Eye (tissue), 1 donor: ENCODE measurements around the gene CASP6.
"Not testable (repeated sequence)": the region's sequence is repeated elsewhere in the genome, so short reads cannot be mapped to it uniquely, and the experiment has no call there.

Source experiments
- DNase-seq: peaks from one replicate; pipeline ENCODE4 v3.0.0-alpha.2; 2015

The CASP6 gene

GRCh38 chr4:109718759-109719158, 15.5 kb upstream of the CASP6 start:
- no peak for DNase-seq

- DNase-seq = no peak
Observed at GRCh38 chr4:109713500-109713899, 10.3 kb upstream of the CASP6 start.

- DNase-seq = no peak
Observed at GRCh38 chr4:109708990-109709389, 5.7 kb upstream of the CASP6 start.

DNA sequence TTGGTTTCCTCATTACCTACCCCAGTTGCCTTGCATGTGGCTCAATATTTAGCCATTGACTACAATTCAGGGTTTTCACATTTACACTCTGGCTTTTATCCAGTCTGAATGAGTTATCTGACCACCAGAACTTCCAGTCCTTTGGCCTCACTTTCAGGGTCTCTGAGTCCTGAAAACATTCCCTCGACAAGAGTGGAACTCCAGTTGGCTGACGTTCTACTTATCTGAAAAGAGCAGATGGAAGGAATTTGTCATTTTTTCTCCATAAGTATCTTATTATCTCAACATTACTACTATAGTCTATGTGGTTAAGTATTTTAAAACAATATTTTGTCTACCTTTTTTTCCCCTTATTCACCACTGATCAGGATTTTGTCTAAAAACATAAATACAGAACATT, 5.2 kb upstream of the CASP6 start:
- no peak for DNase-seq

DNA sequence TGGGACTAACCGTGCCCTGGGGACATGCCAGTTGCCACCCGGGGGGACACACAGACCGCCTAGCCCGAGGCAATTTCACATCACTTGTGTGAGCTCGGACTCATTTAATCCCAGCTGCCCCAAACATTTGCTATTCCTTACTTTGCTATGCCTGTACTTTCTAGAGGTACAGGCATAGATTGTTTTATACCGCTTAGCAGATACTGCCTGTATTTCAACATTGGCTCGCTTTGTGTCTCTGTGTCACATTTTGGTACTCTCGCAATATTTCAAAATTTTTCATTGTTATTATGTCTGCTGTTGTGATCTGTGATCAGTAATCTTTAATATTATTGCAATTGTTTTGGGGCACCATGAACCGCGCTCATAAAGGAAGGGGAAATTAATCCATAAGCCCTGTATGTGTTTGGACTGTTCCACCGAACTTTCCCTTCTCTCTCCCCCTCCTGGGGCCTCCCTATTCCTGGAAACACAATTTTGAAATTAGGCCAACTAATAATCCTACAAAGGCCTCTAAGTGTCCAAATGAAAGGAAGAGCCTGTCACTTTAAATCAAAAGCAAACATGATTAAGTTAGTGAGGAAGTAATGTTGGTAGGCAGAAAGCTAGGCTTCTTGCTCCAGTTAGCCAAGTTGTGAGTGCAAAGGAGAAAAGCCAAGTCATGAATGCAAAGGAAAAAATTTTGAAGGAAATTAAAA, 568 bp upstream of the CASP6 start:
- peak; percentile 90 for DNase-seq

DNA sequence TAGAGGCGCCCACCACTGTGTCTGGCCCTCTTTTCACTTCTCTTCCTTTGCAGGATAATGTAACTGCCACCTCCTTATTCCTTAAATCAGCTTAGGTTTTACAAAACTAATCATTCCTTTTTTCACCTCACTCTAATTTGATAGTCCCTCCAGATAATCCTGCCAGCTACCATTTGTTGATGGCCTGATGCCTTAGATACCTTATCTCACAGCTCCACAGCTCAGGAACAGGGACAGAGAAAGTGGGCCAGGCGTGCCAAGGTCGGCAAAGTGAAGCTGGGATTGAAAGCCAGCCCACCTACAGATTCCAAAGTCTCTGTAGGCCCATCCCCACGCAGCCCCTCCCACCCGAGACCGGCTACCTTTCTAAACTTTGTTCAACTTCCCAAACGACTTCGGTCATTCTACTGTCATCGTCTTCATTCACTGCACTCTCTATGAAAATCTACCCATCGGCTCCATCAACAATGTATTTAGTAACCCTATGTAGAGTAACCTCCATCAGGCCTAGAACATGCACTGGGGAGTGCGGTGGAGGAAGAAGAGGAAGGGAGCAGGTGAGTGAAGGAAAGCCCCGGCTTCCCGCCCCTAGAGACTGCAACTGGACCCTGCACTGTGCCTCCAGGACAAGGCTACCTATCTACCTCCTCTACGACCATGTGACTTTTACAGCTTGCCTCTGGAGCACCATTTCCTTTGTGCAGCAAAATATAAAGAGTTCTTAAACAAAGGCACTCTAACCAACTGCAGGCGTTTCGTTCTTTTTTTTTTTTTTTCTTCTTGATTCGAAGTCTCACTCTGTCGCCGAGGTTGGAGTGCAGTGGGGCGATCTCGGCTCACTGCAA, 1.5 kb downstream of the CASP6 start:
- DNase-seq = no peak

DNA sequence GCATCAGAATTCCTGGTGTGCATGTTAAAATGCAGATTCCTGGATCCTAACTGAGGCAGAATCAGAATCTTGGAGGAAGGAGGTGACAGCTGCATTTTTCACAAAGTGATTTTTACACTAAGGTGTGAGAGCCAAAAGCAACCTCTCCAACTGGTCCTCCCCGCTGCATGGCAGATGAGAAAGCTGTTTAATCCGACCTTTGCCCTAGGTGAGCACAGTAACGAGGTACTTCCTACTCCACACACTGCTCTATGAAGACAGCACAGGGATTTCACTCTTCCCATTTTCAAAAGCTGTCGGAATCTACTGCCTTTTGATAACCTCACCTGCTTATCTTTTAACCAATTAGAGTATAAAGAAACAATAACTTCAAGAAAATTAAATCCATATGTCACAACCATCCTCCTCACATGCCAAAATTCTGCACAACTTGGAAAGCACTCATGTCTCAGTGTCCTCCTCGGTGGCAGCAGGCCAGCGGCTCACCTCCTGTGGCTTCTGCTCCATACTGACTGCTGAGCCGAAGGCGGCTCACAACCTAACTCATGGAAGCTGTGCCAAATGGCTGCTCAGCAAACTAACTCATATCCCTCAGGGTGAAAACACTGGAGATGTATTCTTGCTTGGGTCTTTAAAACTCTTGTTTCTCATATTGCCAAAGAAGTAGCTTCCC, 3.6 kb downstream of the CASP6 start:
- DNase-seq = no peak

- no peak for DNase-seq
Observed at GRCh38 chr4:109698656-109699055, 4.6 kb downstream of the CASP6 start.

DNA sequence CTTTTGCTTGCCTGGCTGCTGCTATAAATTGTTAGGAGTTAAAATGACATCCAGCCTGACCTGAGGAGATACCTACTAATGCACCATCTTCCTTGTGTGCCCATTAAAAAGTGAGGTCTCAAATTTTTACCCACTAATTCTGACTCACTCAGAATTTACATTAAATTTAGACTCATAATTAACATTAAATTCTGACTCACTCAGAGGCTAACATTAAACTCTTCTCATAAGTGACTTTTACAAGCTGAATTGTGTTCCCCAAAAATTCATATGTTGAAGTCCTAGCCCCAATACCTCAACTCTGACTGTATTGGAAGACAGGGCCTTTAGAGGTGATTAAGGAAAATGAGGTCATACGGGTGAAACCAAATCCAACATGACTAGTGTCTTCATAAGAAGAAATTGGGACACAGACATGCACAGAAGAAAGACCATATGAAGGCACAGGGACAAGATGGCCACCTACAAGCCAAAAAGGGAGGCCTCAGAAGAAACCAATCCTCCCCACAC, 11.8 kb downstream of the CASP6 start:
- no peak for DNase-seq

DNA sequence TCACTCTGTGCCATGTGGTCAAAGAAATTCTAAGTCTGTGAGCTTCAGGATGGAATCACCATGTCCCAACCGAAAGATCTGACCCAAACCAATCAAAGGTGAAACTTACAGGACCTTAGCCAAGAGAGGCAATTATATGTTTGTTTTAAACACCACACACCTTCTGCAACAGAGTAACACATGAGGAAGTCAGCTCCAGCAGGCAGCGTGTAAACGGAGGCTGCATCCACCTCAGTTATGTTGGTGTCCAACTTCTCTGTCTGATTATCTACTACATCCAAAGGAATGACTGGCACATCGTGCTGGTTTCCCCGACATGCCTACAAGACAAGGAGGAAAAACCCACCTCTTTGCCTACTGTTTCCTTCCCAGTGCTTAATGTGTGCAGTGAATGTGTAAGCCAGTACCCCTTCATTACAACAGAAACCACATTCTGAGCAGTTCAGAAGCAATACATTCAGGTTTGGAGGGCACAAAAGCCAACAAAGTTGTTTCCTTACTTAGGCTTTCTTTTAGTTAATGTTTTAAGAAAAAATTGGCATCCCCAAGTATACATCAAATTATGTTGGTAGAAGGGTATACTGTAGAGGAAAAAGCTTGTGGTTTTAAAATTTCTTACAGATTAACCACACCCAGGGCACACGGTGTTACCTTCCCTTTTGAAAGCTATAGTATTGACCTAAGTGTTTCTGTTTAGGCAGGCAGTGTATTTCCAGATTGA, 12.4 kb downstream of the CASP6 start:
- no peak for DNase-seq

GRCh38 chr4:109684727-109685126, 18.5 kb downstream of the CASP6 start:
- no peak for DNase-seq

GRCh38 chr4:109683621-109684253, 19.5 kb downstream of the CASP6 start:
- DNase-seq = no peak

GRCh38 chr4:109682875-109683274, 20.4 kb downstream of the CASP6 start:
- DNase-seq = peak; percentile 9

GRCh38 chr4:109678925-109679324, 24.3 kb downstream of the CASP6 start:
- DNase-seq = not testable (repeated sequence)

DNA sequence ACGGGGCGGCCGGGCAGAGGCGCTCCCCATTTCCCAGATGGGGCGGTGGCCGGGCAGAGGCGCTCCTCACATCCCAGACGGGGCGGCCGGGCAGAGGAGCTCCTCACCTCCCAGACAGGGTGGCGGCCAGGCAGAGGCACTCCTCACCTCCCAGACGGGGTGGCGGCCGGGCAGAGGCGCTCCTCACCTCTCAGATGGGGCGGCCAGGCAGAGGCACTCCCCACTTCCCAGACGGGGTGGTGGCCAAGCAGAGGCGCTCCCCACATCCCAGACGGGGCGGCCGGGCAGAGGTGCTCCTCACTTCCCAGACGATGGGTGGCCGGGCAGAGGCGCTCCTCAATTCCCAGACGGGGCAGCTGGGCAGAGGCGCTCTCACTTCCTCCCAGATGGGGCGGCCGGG, 24.8 kb downstream of the CASP6 start:
- not testable (repeated sequence) for DNase-seq

GRCh38 chr4:109676886-109677285, 26.4 kb downstream of the CASP6 start:
- no peak for DNase-seq

DNA sequence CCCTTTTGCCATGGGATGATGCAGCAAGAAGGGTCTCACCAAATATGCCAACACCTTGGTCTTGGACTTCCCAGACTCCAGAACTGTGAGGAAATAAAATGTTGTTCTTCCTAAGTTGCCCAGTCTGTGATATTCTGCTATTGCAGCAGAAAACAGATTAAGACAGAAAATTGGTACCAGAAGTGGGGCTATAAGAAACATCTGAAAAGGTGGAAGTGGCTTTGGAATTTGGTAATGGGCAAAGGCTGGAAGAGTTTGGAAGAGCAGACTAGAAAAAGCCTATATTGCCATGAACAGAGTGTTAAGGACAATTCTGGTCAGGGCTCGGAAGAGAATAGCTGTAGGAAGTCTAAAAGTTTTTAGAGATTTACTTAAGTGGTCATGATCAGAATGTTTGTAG, 27.4 kb downstream of the CASP6 start:
- DNase-seq = no peak

DNA sequence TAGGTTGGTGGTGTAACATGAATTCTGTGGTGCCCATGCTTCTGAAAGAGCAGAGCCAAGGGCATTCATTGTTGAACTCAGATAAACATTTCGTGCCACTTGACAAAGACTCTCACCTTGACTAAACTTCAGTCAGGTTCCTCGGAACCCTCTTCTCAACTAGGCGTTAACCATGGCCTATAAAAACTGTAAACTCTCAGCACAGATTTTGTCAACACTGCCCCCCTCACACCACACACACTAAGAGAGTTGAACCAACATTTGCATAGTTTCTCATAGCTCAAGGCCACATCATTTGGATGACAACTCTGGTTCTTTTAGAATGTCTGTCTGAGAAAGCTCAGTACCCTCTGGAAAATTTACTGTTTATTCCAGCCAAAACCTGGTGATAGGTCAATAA, 28.1 kb downstream of the CASP6 start:
- DNase-seq = no peak

DNA sequence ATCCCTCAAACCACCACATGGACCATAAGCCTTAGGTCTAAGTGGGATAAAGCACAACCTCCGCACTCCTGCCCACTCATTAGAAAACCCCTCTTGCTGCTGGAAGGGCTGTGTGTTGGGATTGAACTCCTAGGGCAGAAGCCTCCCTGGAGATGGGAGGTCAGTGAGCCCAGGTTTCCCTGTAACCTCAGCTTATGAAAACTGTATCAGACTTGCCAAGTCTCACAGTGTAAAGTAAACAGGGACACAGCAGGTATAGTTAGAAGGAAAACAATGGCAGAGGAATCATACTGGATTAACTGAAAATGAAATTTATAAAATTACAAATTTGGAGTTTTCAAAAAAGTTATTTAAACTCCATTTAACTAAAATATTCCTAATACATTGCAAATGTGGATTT, 29.9 kb downstream of the CASP6 start:
- no peak for DNase-seq

DNA sequence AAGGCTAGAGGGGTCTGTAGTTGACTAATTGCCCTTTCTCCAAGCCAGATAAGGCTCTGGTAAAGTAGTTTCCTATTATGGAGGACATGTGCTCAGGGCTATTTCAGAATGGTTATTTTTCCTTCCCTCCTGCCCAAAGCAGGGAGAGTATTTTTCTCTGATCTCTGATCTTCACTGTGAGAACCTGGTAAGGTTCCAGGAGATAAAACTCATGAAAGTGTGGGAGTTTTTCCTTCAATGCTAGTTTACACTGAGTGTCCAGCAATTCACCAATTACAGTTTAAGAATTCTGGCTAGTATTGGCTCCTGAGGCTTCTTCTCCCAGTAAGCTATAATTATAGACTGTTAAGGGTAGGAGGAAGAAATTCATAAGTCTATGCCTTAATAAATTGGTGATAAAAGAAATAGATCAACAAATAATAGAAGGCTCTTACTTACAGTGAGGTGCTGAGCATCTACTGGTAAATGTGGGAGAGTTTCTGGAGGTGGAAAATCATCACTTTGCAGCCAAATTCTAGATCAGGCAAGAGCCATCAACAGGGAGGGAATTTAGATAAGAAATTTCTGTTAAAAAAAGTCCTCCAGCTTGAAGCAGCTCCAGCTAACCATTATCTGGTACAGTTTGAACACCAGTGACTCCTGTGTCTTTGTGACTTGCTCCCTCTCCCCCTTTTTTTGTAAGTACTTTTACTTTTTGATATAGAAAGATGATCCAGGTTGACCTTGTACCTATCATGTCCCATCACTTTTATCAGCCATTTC, 30.9 kb downstream of the CASP6 start:
- DNase-seq = no peak

- no peak for DNase-seq
Observed at GRCh38 chr4:109671350-109671749, 31.9 kb downstream of the CASP6 start.
